H1 (cell line): ENCODE results near the gene FUBP3.

Experiments
- CREB1 ChIP-seq: IDR thresholded peaks from 2 replicates; pipeline ENCODE4 v1.6.1; 2012; ENCODE audit warnings: inconsistent platforms
- EZH2 ChIP-seq: fragments of 200-600 bp; sonication (generic); IDR thresholded peaks from 2 replicates; pipeline ENCODE4 v1.7.1; 2012; ENCODE audit warnings: low read depth, mild to moderate bottlenecking, moderate library complexity, low read length, inconsistent platforms; ENCODE audit not compliant: severe bottlenecking
- NRF1 ChIP-seq: IDR thresholded peaks from 2 replicates; pipeline ENCODE4 v1.6.1; 2011; ENCODE audit warnings: mild to moderate bottlenecking, low read depth, low read length, improper control_type of control experiment
- POLR2A ChIP-seq, 2 experiments: IDR thresholded peaks; 1 replicate in 1 of 2; 2 replicates in 1 of 2; pipeline ENCODE4 v1.6.1; 2011; ENCODE audit warnings: low read depth in 2 of 2, low read length in 2 of 2, mild to moderate bottlenecking in 2 of 2; ENCODE audit errors: control extremely low read depth in 1 of 2
- YY1 ChIP-seq: IDR thresholded peaks from 2 replicates; pipeline ENCODE4 v1.6.1; 2011; ENCODE audit warnings: low read depth, mild to moderate bottlenecking, low read length
- TF ChIP-seq, protein P1 (sequence below), 3 experiments: IDR thresholded peaks; 1 replicate in 2 of 3; 2 replicates in 1 of 3; pipeline versions ENCODE4 v1.5.1 to v1.6.1; 2011; ENCODE audit warnings: low read length in 3 of 3, mild to moderate bottlenecking in 3 of 3, inconsistent platforms in 2 of 3, low read depth in 1 of 3, moderate library complexity in 1 of 3; ENCODE audit not compliant: insufficient read depth in 1 of 3; ENCODE audit errors: control extremely low read depth in 1 of 3

DNA sequence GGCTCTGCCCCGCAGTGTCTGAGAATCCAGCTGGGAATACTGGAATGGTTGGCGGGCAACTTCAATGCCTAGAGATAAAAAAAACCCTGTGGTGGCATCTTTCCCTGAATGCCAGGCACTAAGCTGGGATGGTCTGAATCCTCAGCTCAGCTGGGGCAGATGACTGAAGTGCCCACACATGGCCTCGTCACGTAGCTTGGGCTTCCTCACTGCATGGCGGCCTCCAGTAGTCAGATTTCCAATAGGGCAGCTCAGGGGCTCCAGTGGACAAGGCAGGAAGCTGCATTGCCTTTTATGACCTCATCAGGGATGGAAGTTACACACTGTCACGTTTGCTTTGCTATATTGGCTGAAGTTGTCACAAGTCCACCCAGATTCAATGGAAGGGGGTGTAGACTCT lies 24.3 kb upstream of the FUBP3 start:
- TF ChIP-seq NRF1: no peak
- TF ChIP-seq POLR2A (IDR thresholded peaks at IDR 0.05; ENCODE audit: control extremely low read depth in 1 of 2, low read depth in 2 of 2, low read length in 2 of 2): no peak
- no peak for TF ChIP-seq CREB1
- TF ChIP-seq EZH2: no peak
- TF ChIP-seq, protein P1, sequence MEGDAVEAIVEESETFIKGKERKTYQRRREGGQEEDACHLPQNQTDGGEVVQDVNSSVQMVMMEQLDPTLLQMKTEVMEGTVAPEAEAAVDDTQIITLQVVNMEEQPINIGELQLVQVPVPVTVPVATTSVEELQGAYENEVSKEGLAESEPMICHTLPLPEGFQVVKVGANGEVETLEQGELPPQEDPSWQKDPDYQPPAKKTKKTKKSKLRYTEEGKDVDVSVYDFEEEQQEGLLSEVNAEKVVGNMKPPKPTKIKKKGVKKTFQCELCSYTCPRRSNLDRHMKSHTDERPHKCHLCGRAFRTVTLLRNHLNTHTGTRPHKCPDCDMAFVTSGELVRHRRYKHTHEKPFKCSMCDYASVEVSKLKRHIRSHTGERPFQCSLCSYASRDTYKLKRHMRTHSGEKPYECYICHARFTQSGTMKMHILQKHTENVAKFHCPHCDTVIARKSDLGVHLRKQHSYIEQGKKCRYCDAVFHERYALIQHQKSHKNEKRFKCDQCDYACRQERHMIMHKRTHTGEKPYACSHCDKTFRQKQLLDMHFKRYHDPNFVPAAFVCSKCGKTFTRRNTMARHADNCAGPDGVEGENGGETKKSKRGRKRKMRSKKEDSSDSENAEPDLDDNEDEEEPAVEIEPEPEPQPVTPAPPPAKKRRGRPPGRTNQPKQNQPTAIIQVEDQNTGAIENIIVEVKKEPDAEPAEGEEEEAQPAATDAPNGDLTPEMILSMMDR (IDR thresholded peaks at IDR 0.05; ENCODE audit: control extremely low read depth in 1 of 3, insufficient read depth in 1 of 3, low read depth in 1 of 3, low read length in 3 of 3): no peak
- no peak for TF ChIP-seq YY1
